Muscle layer of duodenum (tissue), 2 donors: ENCODE measurements around the gene SUFU.
"Not testable (repeated sequence)": the region's sequence is repeated elsewhere in the genome, so short reads cannot be mapped to it uniquely, and the experiment has no call there.

Source experiments
- H3K27ac ChIP-seq: one replicate; pipeline ENCODE4 v1.7.0; 2013; ENCODE audit warnings: mild to moderate bottlenecking, low read length
- H3K27me3 ChIP-seq: one replicate; pipeline ENCODE4 v1.7.0; 2013; ENCODE audit warnings: low read depth, mild to moderate bottlenecking, control low read depth, low read length
- H3K36me3 ChIP-seq, 2 donors: one replicate each; pipeline ENCODE4 v1.7.0; 2013; ENCODE audit warnings: low read length in 2 of 2, control low read depth in 1 of 2, mild to moderate bottlenecking in 1 of 2; ENCODE audit not compliant: insufficient read depth in 2 of 2, control insufficient read depth in 1 of 2
- H3K4me1 ChIP-seq, 2 donors: one replicate each; pipeline ENCODE4 v1.7.0; 2013; ENCODE audit warnings: low read length in 2 of 2, mild to moderate bottlenecking in 2 of 2, control low read depth in 1 of 2, moderate library complexity in 1 of 2; ENCODE audit not compliant: insufficient read depth in 2 of 2, control insufficient read depth in 1 of 2
- H3K4me3 ChIP-seq, 2 donors: one replicate each; pipeline ENCODE4 v1.7.0; 2013; ENCODE audit warnings: low read length in 2 of 2, low read depth in 1 of 2, mild to moderate bottlenecking in 1 of 2
- H3K9me3 ChIP-seq, 2 donors: one replicate each; pipeline ENCODE4 v1.7.0; 2013; ENCODE audit warnings: low read length in 2 of 2, control low read depth in 1 of 2, mild to moderate bottlenecking in 1 of 2; ENCODE audit not compliant: control insufficient read depth in 1 of 2
- donor health status: healthy.

SUFU gene

GRCh38 chr10:102519246-102519825, 15.6 kb downstream of the SUFU start:
- no peak overlapping the region for H3K27ac ChIP-seq
- no peak overlapping the region for H3K4me3 ChIP-seq
- H3K4me1 ChIP-seq: no peaks in the 10 kb centered on the region
- peaks cover 3 to 17% of the 10 kb centered on the region in 2 donors for H3K36me3 ChIP-seq
- no peaks in the 10 kb centered on the region for H3K9me3 ChIP-seq
- no peaks in the 10 kb centered on the region for H3K27me3 ChIP-seq

- no peak overlapping the region for H3K27ac ChIP-seq
- H3K4me3 ChIP-seq: no peak overlapping the region
- H3K27me3 ChIP-seq: no peaks in the 10 kb centered on the region
Measured at GRCh38 chr10:102522874-102523249, 19.1 kb downstream of the SUFU start.

DNA sequence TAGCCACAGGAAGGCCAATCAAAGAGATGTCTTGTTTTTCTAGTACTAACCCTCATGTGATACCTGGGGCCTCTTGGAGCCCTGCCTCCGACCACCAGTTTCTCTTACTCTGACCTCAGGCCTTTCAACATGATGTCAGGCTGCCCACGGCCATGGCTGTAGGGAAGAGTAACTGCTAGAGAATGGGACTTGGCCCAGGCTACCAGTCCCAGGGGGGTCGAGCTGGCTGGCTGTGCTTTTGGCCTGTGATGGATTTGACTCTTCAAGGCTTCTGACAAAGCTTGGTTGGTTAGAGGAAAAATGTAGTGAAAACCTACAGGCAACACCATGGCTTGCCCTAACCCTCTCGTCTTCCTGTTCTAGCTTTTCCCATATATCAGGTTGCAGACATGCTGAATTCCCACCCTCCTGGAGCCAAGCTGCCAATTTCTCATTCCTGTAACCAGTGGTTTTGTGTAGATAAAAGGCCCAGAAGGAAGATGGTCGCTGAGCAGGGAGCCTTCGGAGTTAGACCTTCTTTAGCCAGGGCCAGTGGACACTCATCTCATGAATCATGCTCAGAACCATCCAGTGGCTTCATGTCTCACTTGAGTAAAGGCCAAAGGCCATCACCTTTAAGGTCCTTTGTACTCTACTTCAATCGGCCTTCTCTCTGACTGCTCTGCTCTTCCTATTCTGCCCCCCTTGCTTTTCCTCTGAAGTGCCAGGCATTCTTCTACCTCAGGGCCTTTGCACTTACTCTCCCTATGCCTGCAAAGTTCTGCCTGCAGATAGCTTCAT, 19.7 kb downstream of the SUFU start:
- no peaks in the 10 kb centered on the region for H3K9me3 ChIP-seq
- H3K27ac ChIP-seq: no peak overlapping the region
- H3K36me3 ChIP-seq: peaks cover 0 to 7% of the 10 kb centered on the region in 2 donors
- no peaks in the 10 kb centered on the region for H3K27me3 ChIP-seq
- peaks cover 0 to 4% of the 10 kb centered on the region in 2 donors for H3K4me1 ChIP-seq
- no peak overlapping the region for H3K4me3 ChIP-seq

More at GRCh38 chr10:102522874-102523249, 19.1 kb downstream of the SUFU start:
- H3K9me3 ChIP-seq: no peaks in the 10 kb centered on the region
- peaks cover 0 to 3% of the 10 kb centered on the region in 2 donors for H3K4me1 ChIP-seq
- peaks cover 0 to 8% of the 10 kb centered on the region in 2 donors for H3K36me3 ChIP-seq

GRCh38 chr10:102524746-102525145, 21.0 kb downstream of the SUFU start:
- peaks cover 0 to 4% of the 10 kb centered on the region in 2 donors for H3K4me1 ChIP-seq
- H3K27ac ChIP-seq: no peak overlapping the region
- no peaks in the 10 kb centered on the region for H3K27me3 ChIP-seq
- no peaks in the 10 kb centered on the region for H3K9me3 ChIP-seq
- peaks cover 0 to 7% of the 10 kb centered on the region in 2 donors for H3K36me3 ChIP-seq
- H3K4me3 ChIP-seq: no peak overlapping the region

DNA sequence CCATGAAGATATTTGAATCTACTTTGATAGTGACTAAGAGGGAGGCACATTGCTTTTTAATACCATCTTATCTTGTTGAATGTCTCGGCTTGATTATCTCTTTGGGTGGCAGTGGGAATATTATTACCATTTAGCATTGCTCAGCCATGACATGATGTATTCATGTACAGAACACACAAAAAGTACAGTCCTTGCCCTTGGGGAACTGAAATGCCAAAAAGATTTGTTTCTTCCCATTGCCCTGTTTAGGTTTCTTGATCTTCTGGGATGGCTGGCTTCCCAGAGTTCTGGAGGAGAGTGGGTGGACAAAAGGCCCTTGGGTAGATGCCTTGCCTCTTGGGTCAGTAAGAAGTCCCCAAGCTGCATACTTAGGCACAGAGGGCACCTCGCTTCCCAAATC, 23.8 kb downstream of the SUFU start:
- peaks cover 0 to 7% of the 10 kb centered on the region in 2 donors for H3K36me3 ChIP-seq
- no peaks in the 10 kb centered on the region for H3K9me3 ChIP-seq
- no peaks in the 10 kb centered on the region for H3K27me3 ChIP-seq
- no peak overlapping the region for H3K27ac ChIP-seq
- no peak overlapping the region for H3K4me3 ChIP-seq
- H3K4me1 ChIP-seq: peaks cover 0 to 4% of the 10 kb centered on the region in 2 donors

DNA sequence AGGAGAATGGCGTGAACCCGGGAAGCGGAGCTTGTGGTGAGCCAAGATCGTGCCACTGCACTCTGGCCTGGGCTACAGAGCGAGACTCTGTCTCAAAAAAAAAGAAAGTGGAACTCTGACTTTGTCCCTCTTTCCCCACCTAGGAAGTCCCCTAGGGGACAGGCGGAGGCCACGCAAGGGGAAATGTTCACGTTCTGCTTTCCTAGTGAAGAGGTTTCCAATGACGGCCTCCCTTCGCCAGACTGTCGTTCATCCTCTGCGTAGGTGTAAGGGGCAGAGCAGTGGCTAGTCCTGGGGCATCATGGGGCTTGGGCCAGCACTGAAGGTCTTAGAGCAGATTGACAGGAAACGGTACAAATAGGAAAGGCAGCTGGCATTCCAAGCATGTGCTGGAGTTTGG, 30.6 kb downstream of the SUFU start:
- Histone ChIP-seq H3K4me1 (no peaks in the 10 kb centered on the region), H3K27me3 (no peaks in the 10 kb centered on the region), H3K36me3 (peaks cover 0 to 4% of the 10 kb centered on the region in 2 donors), H3K9me3 (no peaks in the 10 kb centered on the region), H3K27ac (no peak overlapping the region), H3K4me3 (no peak overlapping the region)

- not testable (repeated sequence) for H3K4me3 ChIP-seq, H3K36me3 ChIP-seq, H3K27me3 ChIP-seq, H3K9me3 ChIP-seq, H3K27ac ChIP-seq, H3K4me1 ChIP-seq
Measured at GRCh38 chr10:102534966-102535365, 31.2 kb downstream of the SUFU start.

- H3K27ac ChIP-seq: no peak overlapping the region
- no peak overlapping the region for H3K4me3 ChIP-seq
- H3K4me1 ChIP-seq: no peaks in the 10 kb centered on the region
- no peaks in the 10 kb centered on the region for H3K9me3 ChIP-seq
- H3K27me3 ChIP-seq: no peaks in the 10 kb centered on the region
- peaks cover 0 to 4% of the 10 kb centered on the region in 2 donors for H3K36me3 ChIP-seq
Measured at GRCh38 chr10:102535481-102536147, 31.8 kb downstream of the SUFU start.

DNA sequence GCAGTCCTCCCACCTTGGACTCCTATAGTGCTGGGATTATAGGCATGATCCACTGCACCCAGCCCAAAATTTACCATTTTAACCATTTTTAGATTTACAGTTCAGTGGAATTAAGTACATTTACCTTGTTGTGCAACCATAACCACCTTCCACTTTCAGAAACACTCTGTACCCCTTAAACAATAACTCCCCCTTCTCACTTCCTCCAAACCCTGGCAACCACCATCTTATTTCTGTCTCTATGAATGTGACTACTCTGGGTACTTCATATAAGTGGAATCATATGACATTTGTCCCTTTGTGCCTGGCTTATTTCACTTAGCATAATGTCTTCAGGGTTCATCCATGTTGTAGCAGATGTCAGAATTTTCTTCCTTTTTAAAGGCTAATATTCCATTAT, 33.6 kb downstream of the SUFU start:
- Histone ChIP-seq H3K36me3 (peaks cover 0 to 4% of the 10 kb centered on the region in 2 donors), H3K4me3 (no peak overlapping the region), H3K27me3 (no peaks in the 10 kb centered on the region), H3K27ac (no peak overlapping the region), H3K9me3 (no peaks in the 10 kb centered on the region), H3K4me1 (no peaks in the 10 kb centered on the region)

GRCh38 chr10:102537948-102538347, 34.2 kb downstream of the SUFU start:
- no peak overlapping the region for H3K27ac ChIP-seq
- no peaks in the 10 kb centered on the region for H3K27me3 ChIP-seq
- H3K4me1 ChIP-seq: no peaks in the 10 kb centered on the region
- no peak overlapping the region for H3K4me3 ChIP-seq
- H3K36me3 ChIP-seq: peaks cover 0 to 4% of the 10 kb centered on the region in 2 donors
- no peaks in the 10 kb centered on the region for H3K9me3 ChIP-seq

DNA sequence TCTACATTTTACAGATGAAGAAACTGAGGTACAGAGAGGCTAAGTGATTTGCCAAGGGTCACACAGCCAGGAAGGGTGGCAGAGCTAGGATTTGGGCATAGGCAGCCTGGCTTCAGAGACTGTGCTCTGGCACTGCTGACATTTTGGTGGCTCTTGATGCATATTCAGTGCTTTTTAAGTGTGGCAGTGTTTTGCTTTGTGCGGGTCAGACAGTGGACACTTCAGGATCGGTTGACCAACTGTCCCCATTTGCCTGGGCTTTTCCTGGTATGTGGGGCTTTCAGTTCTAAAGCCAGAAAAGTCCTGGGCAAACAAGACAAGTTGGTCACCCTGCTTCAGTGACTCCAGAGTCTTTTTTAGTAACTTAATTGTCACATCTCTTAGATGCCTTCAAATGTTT, 35.0 kb downstream of the SUFU start:
- Histone ChIP-seq H3K9me3 (no peaks in the 10 kb centered on the region), H3K4me1 (no peaks in the 10 kb centered on the region), H3K27ac (no peak overlapping the region), H3K4me3 (no peak overlapping the region), H3K27me3 (no peaks in the 10 kb centered on the region), H3K36me3 (peaks cover 0 to 4% of the 10 kb centered on the region in 2 donors)
